Spleen (tissue), 7 donors: ENCODE measurements around the gene ZC3H14.

Source experiments
- CTCF ChIP-seq, 11 experiments: fragments of 200-600 bp in 7 of 11; fragments of 450-650 bp in 4 of 11; sonication (generic) in 4 of 11; IDR thresholded peaks in 8 of 11; conservative IDR thresholded peaks in 3 of 11; 1 replicate in 7 of 11; 2 replicates in 4 of 11; pipeline versions ENCODE4 v1.4.0 to v1.8.0; 2016 to 2021; ENCODE audit warnings: antibody characterized with exemption in 11 of 11, inconsistent platforms in 4 of 11, mild to moderate bottlenecking in 1 of 11
- POLR2A ChIP-seq, 3 donors: fragments of 450-650 bp; IDR thresholded peaks; one replicate each; pipeline ENCODE4 v1.5.1; 2017; ENCODE audit warnings: antibody characterized with exemption in 3 of 3, mild to moderate bottlenecking in 1 of 3
- donor health status: DM: no; HTN: no; CAD: no; lungs with moderate emphysema.
- donor health status: DM: no; HTN: no; CAD: no.
- donor health status: DM: no; HTN: no; CAD: no.

GRCh38 chr14:88597601-88598000 is 34.8 kb downstream of the ZC3H14 start:
- TF ChIP-seq CTCF (IDR thresholded peaks at IDR 0.05 in 8 of 11, conservative IDR thresholded peaks at IDR 0.05 in 3 of 11) = no peak
- no peak for TF ChIP-seq POLR2A (IDR thresholded peaks at IDR 0.05)
